HG03442 (cell line): ENCODE measurements around the gene LANCL2.
"Not testable (repeated sequence)": the region's sequence is repeated elsewhere in the genome, so short reads cannot be mapped to it uniquely, and the experiment has no call there.

Experiments
- ATAC-seq: cut with Tn5 transposase; IDR thresholded peaks from one replicate; pipeline ENCODE4 v1.9.1; 2021; ENCODE audit warnings: mild to moderate bottlenecking, moderate library complexity; ENCODE audit not compliant: unreplicated experiment

The LANCL2 gene

GRCh38 chr7:55468495-55468894, 103.4 kb downstream of the LANCL2 start:
- no peak for ATAC-seq

DNA sequence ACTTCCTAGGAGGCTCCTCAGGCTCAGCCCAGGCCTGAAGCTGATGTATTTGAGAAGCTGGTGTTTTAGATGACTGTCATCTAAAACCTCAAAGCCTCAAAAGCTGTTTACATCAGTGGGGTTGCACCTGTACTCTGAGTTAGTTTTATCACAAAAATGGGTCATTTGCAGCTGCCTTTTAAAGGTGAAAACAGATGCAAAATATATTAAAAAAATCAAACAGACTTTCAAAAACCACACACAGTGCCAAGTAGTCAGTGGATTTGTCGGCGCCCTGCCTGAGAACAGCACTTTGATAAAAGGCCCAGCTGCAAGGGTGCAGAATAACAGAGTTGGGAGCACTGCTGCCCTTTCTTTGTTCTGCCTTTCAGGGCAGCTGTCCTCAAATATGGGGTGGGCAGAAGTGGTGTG, 104.1 kb downstream of the LANCL2 start:
- no peak for ATAC-seq

- ATAC-seq = no peak
Observed at GRCh38 chr7:55469721-55470120, 104.6 kb downstream of the LANCL2 start.

DNA sequence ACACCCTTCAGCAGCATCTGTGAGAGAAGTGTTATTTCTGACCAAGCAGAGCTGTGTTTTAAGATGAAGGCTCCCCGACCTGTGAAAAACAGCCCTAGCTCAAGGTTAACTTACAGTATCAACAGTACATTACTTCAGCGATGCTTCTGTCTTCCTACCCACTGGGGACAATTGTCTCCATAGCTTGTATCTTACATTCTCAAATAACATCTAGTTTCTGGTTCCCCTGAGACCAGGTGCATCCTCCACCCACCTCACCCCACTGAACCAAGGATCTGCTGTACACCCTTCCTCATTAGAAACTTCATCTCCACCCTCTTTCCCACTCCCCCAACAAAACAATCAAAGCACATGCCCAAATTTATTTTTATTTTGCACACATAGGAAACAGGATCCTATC, 105.1 kb downstream of the LANCL2 start:
- no peak for ATAC-seq

DNA sequence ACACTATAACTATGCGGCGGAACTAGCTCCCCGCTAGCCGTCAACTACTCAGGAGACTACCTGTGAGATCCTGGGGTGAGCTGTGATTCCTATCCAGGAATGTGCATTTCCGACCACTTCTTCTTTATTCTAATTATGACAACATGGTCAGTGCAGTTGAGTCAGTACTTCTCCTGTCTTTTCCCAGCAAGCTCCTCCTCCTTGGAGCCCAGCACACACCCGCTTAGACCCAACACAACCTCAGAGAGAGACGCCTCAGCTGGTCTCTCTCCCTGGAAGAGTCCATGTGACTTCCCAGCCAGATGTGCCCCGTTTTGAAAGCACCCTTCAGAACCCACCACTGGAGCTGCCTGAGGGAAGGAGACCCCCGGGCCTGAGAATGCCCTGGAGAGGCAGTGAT, 106.5 kb downstream of the LANCL2 start:
- ATAC-seq = not testable (repeated sequence)

- ATAC-seq = not testable (repeated sequence)
Observed at GRCh38 chr7:55472406-55472805, 107.3 kb downstream of the LANCL2 start.

- no peak for ATAC-seq
Observed at GRCh38 chr7:55472928-55473725, 108.0 kb downstream of the LANCL2 start.

GRCh38 chr7:55473932-55474331, 108.8 kb downstream of the LANCL2 start:
- ATAC-seq = no peak

- no peak for ATAC-seq
Observed at GRCh38 chr7:55474944-55475854, 110.1 kb downstream of the LANCL2 start.

DNA sequence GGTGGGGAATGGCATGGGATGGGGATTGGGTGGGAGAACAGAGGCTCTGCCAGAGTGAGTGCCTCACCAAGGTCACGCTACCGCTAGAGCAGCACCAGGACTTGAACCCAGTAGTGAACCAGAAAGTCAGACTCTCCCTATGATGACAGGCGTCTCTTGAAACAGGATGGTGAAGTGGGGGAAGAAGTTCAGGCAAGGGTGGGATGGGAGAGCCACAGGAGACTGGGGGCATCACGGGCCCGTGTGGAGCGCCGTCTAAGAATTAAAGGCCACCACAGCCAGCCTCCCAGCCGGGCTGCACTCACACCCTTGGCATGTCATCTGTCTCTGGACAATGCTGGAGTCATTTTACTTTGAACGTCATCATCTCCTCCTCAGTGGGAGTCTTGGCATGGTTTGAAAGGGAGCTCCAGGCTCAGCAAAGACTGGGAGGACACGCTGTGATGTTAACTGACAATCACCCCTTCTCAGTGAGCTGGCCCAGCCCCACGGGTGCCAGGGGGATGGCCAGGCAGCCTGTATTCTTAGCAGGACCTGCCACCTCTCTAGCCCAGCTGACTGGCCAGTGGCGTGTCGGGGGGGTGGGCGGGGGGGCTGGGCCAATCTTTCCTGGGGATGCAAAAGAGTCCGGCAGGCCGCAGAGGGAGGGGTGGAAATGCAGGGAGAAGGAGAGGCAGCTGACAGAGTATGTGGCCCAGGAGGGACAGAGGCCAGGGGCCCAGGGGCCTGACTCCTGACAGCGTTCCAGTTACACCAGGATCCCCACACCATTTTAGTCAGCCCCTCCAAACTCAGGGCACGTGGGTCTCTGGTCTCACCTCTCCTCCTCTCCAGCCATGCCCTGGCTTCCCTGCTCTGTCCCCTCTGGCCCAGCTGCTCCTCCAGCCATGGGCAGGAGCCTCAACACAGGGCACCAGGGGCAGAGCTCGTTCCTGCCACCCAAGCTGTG, 111.0 kb downstream of the LANCL2 start:
- ATAC-seq = no peak

GRCh38 chr7:55476852-55477780, 112.0 kb downstream of the LANCL2 start:
- ATAC-seq = no peak

DNA sequence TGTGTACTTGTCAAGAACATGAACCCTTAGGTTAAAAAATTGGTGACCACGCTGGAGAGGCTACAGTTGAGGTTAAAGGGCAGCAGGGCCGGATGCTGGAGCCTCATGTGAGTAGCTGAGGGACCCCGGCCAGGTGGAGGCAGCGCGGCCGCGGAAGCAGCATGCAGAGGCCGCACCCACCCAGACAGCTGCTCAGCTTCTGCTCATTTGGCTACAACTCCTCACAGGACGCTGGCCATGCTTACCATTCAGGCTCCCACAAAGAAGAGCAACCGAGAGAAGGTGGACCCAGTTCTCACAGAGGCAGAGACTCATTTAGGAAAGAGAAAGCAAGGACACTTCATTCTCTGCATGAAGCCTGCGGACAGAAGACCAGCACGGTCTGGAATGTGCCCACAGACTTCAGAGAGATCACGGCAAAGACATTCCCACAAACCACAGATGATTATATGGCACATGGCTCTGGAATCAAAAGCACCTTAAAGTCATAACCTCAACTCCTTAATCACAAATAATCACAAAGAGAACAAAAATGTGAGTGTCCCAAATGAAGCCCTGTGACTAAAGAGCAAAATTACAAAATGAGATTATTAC, 112.7 kb downstream of the LANCL2 start:
- no peak for ATAC-seq

- ATAC-seq = no peak
Observed at GRCh38 chr7:55478700-55479099, 113.6 kb downstream of the LANCL2 start.

DNA sequence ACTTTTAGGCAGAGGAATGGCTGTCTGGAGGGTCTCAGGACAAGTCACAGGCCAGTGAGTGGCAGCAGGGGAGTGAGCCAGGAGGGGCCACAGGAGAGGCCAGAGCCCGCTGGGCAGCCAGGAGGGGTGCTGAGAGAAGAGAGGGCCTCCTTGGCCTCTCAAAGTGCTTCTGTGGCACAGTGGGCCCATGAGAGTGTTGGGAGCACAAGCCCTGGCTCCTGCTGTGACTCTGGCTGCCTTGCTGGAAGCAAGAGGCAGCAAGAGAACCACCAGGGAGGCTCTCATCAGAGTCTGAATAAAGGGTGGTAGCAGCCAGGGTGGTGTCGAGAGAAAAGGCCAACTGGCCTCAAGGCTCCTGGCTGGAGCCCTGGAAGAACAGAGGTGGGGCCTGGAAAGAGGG, 116.0 kb downstream of the LANCL2 start:
- ATAC-seq = no peak

- ATAC-seq = no peak
Observed at GRCh38 chr7:55483046-55483445, 117.9 kb downstream of the LANCL2 start.
